HepG2 (cell line): ENCODE measurements around the gene XRCC2. TPM values are rescaled to one million over a fixed set of nuclear protein-coding genes. Genes with fewer than 3 reads are reported as not detected.
A peak's percentile ranks its signal among the peaks of the same experiment; 100 is the strongest.

Experiments
- ATF1 ChIP-seq: IDR thresholded peaks from 2 replicates; pipeline ENCODE4 v1.6.1; 2016; ENCODE audit warnings: mild to moderate bottlenecking, control low read depth
- CHD4 ChIP-seq: fragments of 200-600 bp; sonication (generic); IDR thresholded peaks from 2 replicates; pipeline ENCODE4 v1.7.0; 2017; ENCODE audit warnings: mild to moderate bottlenecking, low read length, borderline replicate concordance
- CREB3 ChIP-seq: sonication (generic); formaldehyde crosslinking; IDR thresholded peaks from 2 replicates; pipeline ENCODE4 v1.5.0; 2020; ENCODE audit warnings: missing genetic modification reagents
- HMGA1 ChIP-seq: sonication (generic); formaldehyde crosslinking; conservative IDR thresholded peaks from 2 replicates; pipeline ENCODE4 v1.4.0; 2020; ENCODE audit warnings: missing genetic modification reagents
- LCORL ChIP-seq, 2 experiments: fragments of 450-650 bp in 1 of 2; sonication (generic) in 1 of 2; formaldehyde crosslinking in 1 of 2; IDR thresholded peaks; 2 replicates each; pipeline versions ENCODE4 v1.5.0 to v1.6.1; 2017 to 2020; ENCODE audit warnings: antibody characterized with exemption in 1 of 2, missing genetic modification reagents in 1 of 2
- MAF1 ChIP-seq: sonication (generic); formaldehyde crosslinking; IDR thresholded peaks from 2 replicates; pipeline ENCODE4 v1.5.0; 2020; ENCODE audit warnings: missing genetic modification reagents, borderline replicate concordance
- MTA1 ChIP-seq: sonication (generic); formaldehyde crosslinking; IDR thresholded peaks from 2 replicates; pipeline ENCODE4 v1.4.0; 2020; ENCODE audit warnings: missing genetic modification reagents, mild to moderate bottlenecking, borderline replicate concordance
- MTA3 ChIP-seq: sonication (generic); formaldehyde crosslinking; IDR thresholded peaks from 2 replicates; pipeline ENCODE4 v1.4.0; 2020; ENCODE audit warnings: missing genetic modification reagents
- NFE2L2 ChIP-seq: fragments of 150-350 bp; IDR thresholded peaks from 2 replicates; pipeline ENCODE4 v1.6.1; 2014; ENCODE audit warnings: low read length
- SIN3B ChIP-seq: fragments of 150-350 bp; IDR thresholded peaks from 2 replicates; pipeline ENCODE4 v1.6.1; 2014; ENCODE audit warnings: low read length
- SOX13 ChIP-seq, 3 experiments: fragments of 450-650 bp in 1 of 3; sonication (generic) in 1 of 3; formaldehyde crosslinking in 1 of 3; IDR thresholded peaks in 2 of 3; conservative IDR thresholded peaks in 1 of 3; 2 replicates each; pipeline versions ENCODE4 v1.5.0 to v1.6.1; 2016 to 2020; ENCODE audit warnings: antibody characterized with exemption in 1 of 3, mild to moderate bottlenecking in 1 of 3, missing compliant biosample characterization in 1 of 3, missing genetic modification reagents in 1 of 3, moderate library complexity in 1 of 3
- STAT5B ChIP-seq: sonication (generic); formaldehyde crosslinking; IDR thresholded peaks from 2 replicates; pipeline ENCODE4 v1.4.0; 2020; ENCODE audit warnings: missing genetic modification reagents
- TCF7 ChIP-seq: sonication (generic); IDR thresholded peaks from 2 replicates; pipeline ENCODE4 v1.6.1; 2016; ENCODE audit warnings: antibody characterized with exemption, low read depth
- ZBTB46 ChIP-seq: sonication (generic); formaldehyde crosslinking; IDR thresholded peaks from 2 replicates; pipeline ENCODE4 v1.4.0; 2020; ENCODE audit warnings: mild to moderate bottlenecking, missing genetic modification reagents, borderline replicate concordance
- ZGPAT ChIP-seq: IDR thresholded peaks from 2 replicates; pipeline ENCODE4 v1.6.1; 2016; ENCODE audit warnings: mild to moderate bottlenecking
- ZNF142 ChIP-seq: sonication (generic); formaldehyde crosslinking; IDR thresholded peaks from 2 replicates; pipeline ENCODE4 v1.4.0; 2020; ENCODE audit warnings: missing genetic modification reagents
- ZNF451 ChIP-seq: sonication (generic); formaldehyde crosslinking; IDR thresholded peaks from 2 replicates; pipeline ENCODE4 v1.5.0; 2020; ENCODE audit warnings: mild to moderate bottlenecking, missing genetic modification reagents
- ZNF816 ChIP-seq: sonication (generic); formaldehyde crosslinking; IDR thresholded peaks from 2 replicates; pipeline ENCODE4 v1.8.0; 2022; ENCODE audit warnings: missing genetic modification reagents, mild to moderate bottlenecking, borderline replicate concordance
- polyA plus RNA-seq, 8 experiments: library from polyadenylated mRNA; depleted of rRNA in 3 of 8; stranded (reverse) in 7 of 8; unstranded in 1 of 8; fragments of >200 nt; fragmentation: Illumina TruSeq in 4 of 8; extraction: Trizol in 4 of 8; gene quantifications; 2 replicates each; pipeline versions ENCODE4 v1.2.1 to v1.2.3, GENCODE V29; 2011 to 2016; ENCODE audit warnings: low read depth in 4 of 8, missing spikeins in 1 of 8, mixed read lengths in 1 of 8; ENCODE audit not compliant: insufficient read depth in 1 of 8
- total RNA-seq, 5 experiments: library from RNA; depleted of rRNA; stranded (reverse); fragments of >200 nt; fragmentation: Illumina TruSeq; extraction: Trizol; gene quantifications; 2 replicates each; pipeline ENCODE4 v1.2.3, GENCODE V29; 2016; ENCODE audit warnings: low read depth in 1 of 5

Gene XRCC2
- total and polyA plus RNA-seq, 2 of the 13 experiments (the other 11 are each of a cell fraction or from before 2014, with no cell fraction given): 3.8 to 14.5 TPM

GRCh38 chr7:152675759-152676636 lies at the start of gene XRCC2 (continued):
- TF ChIP-seq ZBTB46: no peak
- no peak for TF ChIP-seq NFE2L2
- TF ChIP-seq MTA1: peak; percentile 52; the same call in 1 of the 2 replicates
- TF ChIP-seq ZGPAT (CRISPR knock-in tag): peak; percentile 72
- TF ChIP-seq CREB3: peak; percentile 72; the same call in 1 of the 2 replicates
- no peak for TF ChIP-seq SOX13 (IDR thresholded peaks at IDR 0.05)
- TF ChIP-seq SOX13 (CRISPR knock-in tag; conservative IDR thresholded peaks at IDR 0.05 in 1 of 2, IDR thresholded peaks at IDR 0.05 in 1 of 2): peak in 1 of 2 experiments; percentile 36; a peak in 1 of 4 replicates
- no peak for TF ChIP-seq MTA3 (CRISPR knock-in tag)
- TF ChIP-seq MAF1: no peak
- TF ChIP-seq SIN3B: peak; percentile 98
- peak; percentile 59; the same call in 1 of the 2 replicates for TF ChIP-seq ZNF816 (CRISPR knock-in tag)
- TF ChIP-seq STAT5B (CRISPR knock-in tag): 0 out of 2 replicates have a peak, but pooled peaks have one; percentile 22
- no peak for TF ChIP-seq TCF7
- peak; percentile 75; the same call in 1 of the 2 replicates for TF ChIP-seq CHD4
- TF ChIP-seq ZNF451: no peak
- peak; percentile 93 for TF ChIP-seq ATF1 (CRISPR knock-in tag)
- no peak for TF ChIP-seq HMGA1 (CRISPR knock-in tag)
- TF ChIP-seq LCORL (IDR thresholded peaks at IDR 0.05): no peak
- TF ChIP-seq LCORL (CRISPR knock-in tag; IDR thresholded peaks at IDR 0.05): peak; percentile 28; the same call in 1 of the 2 replicates
- peak; percentile 21; the same call in 1 of the 2 replicates for TF ChIP-seq ZNF142
